Astrocyte of the cerebellum (primary cell): ENCODE measurements around the gene INPP4B.

ENCODE experiments used
- DNase-seq: peaks from one replicate; pipeline ENCODE4 v3.0.0-alpha.2; 2011; ENCODE audit warnings: low read depth
- H3K4me3 ChIP-seq: 2 replicates; pipeline ENCODE4 v1.5.1; 2011; ENCODE audit warnings: mild to moderate bottlenecking, low read depth, low read length, moderate library complexity
- CTCF ChIP-seq: IDR thresholded peaks from 2 replicates; pipeline ENCODE4 v1.5.1; 2012; ENCODE audit warnings: low read length, low read depth, moderate library complexity, mild to moderate bottlenecking; ENCODE audit errors: missing control alignments
- in situ Hi-C: cut with HindIII; loops from 2 replicates; pipeline ENCODE4 v1.10.0; 2017; ENCODE audit warnings: low sequenced_read_pairs

The INPP4B gene

GRCh38 chr4:142336251-142336934 lies 509.7 kb downstream of the INPP4B start:
- in situ Hi-C loops, result no loop called here
- no peak for DNase-seq
- TF ChIP-seq CTCF, result no peak
- H3K4me3 ChIP-seq, result no peak overlapping the region

- no peak overlapping the region for H3K4me3 ChIP-seq
- DNase-seq, result no peak
- in situ Hi-C loops, result no loop called here
- no peak for TF ChIP-seq CTCF
Observed at GRCh38 chr4:142334931-142335330, 511.2 kb downstream of the INPP4B start.

GRCh38 chr4:142331646-142332045 lies 514.5 kb downstream of the INPP4B start:
- no peak for TF ChIP-seq CTCF
- no peak overlapping the region for H3K4me3 ChIP-seq
- DNase-seq, result no peak
- in situ Hi-C loops, result no loop called here

- no peak overlapping the region for H3K4me3 ChIP-seq
- TF ChIP-seq CTCF, result no peak
- no peak for DNase-seq
- in situ Hi-C loops, result no loop called here
Observed at GRCh38 chr4:142331132-142331531, 515.0 kb downstream of the INPP4B start.

- in situ Hi-C loops, result no loop called here
- no peak overlapping the region for H3K4me3 ChIP-seq
- DNase-seq, result no peak
- no peak for TF ChIP-seq CTCF
Observed at GRCh38 chr4:142330311-142330710, 515.8 kb downstream of the INPP4B start.

- DNase-seq, result no peak
- TF ChIP-seq CTCF, result no peak
- no peak overlapping the region for H3K4me3 ChIP-seq
- in situ Hi-C loops, result no loop called here
Observed at GRCh38 chr4:142329313-142329712, 516.8 kb downstream of the INPP4B start.
